Endothelial cell (in vitro differentiated cells): ENCODE data around the gene MCM3AP. TPM values are rescaled to one million over a fixed set of nuclear protein-coding genes. Genes with fewer than 3 reads are reported as not detected.
A peak's percentile ranks its signal among the peaks of the same experiment; 100 is the strongest.

Experiments
- DNase-seq: peaks from one replicate; pipeline ENCODE4 v3.0.0; 2021; ENCODE audit warnings: low spot score
- H3K27ac Mint-ChIP-seq: one replicate; pipeline ENCODE4 v1.8.0; 2021; ENCODE audit warnings: mixed read lengths, inconsistent platforms; ENCODE audit not compliant: unreplicated experiment
- H3K27me3 Mint-ChIP-seq: one replicate; pipeline ENCODE4 v1.8.0; 2021; ENCODE audit warnings: mild to moderate bottlenecking, moderate library complexity, mixed read lengths, inconsistent platforms; ENCODE audit not compliant: unreplicated experiment
- H3K36me3 Mint-ChIP-seq: one replicate; pipeline ENCODE4 v1.8.0; 2021; ENCODE audit warnings: mild to moderate bottlenecking, low read depth, mixed read lengths, inconsistent platforms; ENCODE audit not compliant: unreplicated experiment
- H3K4me1 Mint-ChIP-seq: one replicate; pipeline ENCODE4 v1.8.0; 2021; ENCODE audit warnings: mild to moderate bottlenecking, mixed read lengths, inconsistent platforms; ENCODE audit not compliant: unreplicated experiment
- H3K4me3 Mint-ChIP-seq: one replicate; pipeline ENCODE4 v1.8.0; 2021; ENCODE audit warnings: mild to moderate bottlenecking, mixed read lengths, inconsistent platforms; ENCODE audit not compliant: unreplicated experiment
- H3K9me3 Mint-ChIP-seq: one replicate; pipeline ENCODE4 v1.8.0; 2021; ENCODE audit warnings: mixed read lengths, inconsistent platforms; ENCODE audit not compliant: unreplicated experiment
- CTCF ChIP-seq: fragments of 200-600 bp; sonication (generic); IDR thresholded peaks from one replicate; pipeline ENCODE4 v1.5.0; 2021; ENCODE audit warnings: antibody characterized with exemption; ENCODE audit not compliant: unreplicated experiment
- total RNA-seq: library from RNA; stranded (reverse); fragmentation: NEBNext Ultra II Directional; extraction: Animal tissue kit (Norgen Biotek cat#: 25700); gene quantifications from one replicate; pipeline ENCODE4 v1.2.1, GENCODE V29; 2021; ENCODE audit not compliant: unreplicated experiment

The MCM3AP gene
- total RNA-seq, 1 donor from 2014 or later = 92.1 TPM

DNA sequence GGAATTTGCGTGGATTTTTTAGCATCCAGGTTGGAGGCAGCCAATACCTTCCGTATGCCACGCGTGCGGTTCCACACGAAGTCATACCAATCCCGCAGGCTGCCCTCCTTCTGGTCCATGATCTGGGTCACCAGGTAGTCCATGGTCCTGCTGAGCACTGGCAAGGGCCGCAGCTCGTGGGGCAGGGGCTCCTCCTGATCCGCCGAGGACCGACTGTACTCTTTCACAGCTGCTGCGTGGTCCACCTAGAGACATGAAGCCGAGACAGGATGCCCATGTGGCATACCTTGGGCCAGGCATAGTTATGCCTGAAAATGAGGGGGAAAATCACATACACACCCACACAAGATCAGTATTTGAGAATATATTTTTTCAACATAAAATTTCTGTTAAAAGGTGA is 12.1 kb downstream of the MCM3AP start:
- peaks cover 41% of the 10 kb centered on the region for H3K36me3 Mint-ChIP-seq
- H3K27ac Mint-ChIP-seq = no peak overlapping the region
- DNase-seq = no peak
- TF ChIP-seq CTCF = no peak
- peaks cover 2% of the 10 kb centered on the region for H3K27me3 Mint-ChIP-seq
- no peaks in the 10 kb centered on the region for H3K9me3 Mint-ChIP-seq
- no peaks in the 10 kb centered on the region for H3K4me1 Mint-ChIP-seq
- H3K4me3 Mint-ChIP-seq = no peak overlapping the region

DNA sequence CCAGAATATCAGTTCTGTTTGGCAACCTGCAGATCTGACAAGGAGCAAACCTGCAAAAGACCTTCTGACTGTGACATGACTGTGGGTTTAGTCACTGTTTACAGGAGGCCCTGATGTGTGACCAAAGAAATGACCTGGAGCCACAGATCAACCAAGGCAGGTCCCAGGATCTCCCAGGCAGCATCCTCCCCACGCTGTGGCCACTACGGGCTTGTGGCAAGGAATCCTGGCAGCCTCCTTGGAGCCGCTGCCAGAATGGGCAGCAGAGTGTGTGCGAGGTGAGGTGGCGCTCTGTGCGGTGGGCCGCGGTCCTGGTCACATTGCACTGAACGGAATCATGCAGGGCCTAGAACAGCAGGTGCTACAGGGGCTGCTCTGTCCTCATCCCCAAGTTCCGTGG is 15.9 kb downstream of the MCM3AP start:
- Mint-ChIP-seq H3K4me1 (no peaks in the 10 kb centered on the region), H3K27ac (no peak overlapping the region), H3K27me3 (peaks cover 2% of the 10 kb centered on the region), H3K4me3 (no peak overlapping the region), H3K9me3 (no peaks in the 10 kb centered on the region), H3K36me3 (peaks cover 44% of the 10 kb centered on the region)
- TF ChIP-seq CTCF = no peak
- DNase-seq = no peak

DNA sequence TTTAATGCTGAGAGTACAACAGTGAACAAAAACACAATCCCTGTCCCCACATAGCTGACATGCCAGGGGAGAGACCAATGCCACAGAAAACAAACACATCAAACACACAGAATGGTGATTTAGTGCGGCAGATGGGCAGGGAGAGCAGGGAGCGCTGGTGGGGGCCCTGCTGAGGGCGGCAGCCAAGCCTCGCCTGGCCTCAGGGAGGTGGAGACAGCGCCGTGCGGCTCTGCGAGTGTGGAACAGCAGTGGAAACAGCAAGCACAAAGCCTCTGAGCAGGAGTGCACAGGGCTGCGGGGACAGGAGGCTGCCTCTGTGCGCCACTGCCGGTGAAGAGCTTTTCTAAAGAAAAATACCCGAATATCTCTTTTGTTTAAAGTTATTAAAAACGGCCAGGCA is 17.0 kb downstream of the MCM3AP start:
- no peak for TF ChIP-seq CTCF
- no peak for DNase-seq
- Mint-ChIP-seq H3K4me3 (peak overlapping the region; percentile 59), H3K36me3 (peaks cover 41% of the 10 kb centered on the region), H3K9me3 (no peaks in the 10 kb centered on the region), H3K4me1 (no peaks in the 10 kb centered on the region), H3K27me3 (no peaks in the 10 kb centered on the region), H3K27ac (no peak overlapping the region)

DNA sequence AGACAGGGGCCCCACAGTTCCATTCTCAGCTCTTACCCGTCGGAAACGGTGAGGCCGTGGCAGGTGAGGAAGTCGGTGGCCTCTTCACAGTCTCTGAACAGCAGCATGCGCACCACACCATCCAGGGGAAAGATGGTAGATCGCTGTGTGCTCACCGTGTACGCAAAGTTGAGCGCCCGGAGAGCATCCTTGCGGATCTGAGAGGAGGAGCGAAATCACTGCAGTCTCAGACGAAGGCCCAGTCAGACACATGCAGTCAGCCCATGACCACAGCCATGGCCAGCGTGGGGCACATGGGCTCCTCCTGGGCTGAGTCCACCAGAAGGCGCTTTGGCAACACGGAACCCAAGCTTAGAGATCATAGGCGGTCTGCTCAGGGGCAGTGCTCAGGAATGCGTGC is 18.5 kb downstream of the MCM3AP start:
- no peak overlapping the region for H3K27ac Mint-ChIP-seq
- DNase-seq = no peak
- H3K27me3 Mint-ChIP-seq = no peaks in the 10 kb centered on the region
- peaks cover 35% of the 10 kb centered on the region for H3K36me3 Mint-ChIP-seq
- peak overlapping the region; percentile 3 for H3K4me3 Mint-ChIP-seq
- H3K4me1 Mint-ChIP-seq = no peaks in the 10 kb centered on the region
- no peak for TF ChIP-seq CTCF
- no peaks in the 10 kb centered on the region for H3K9me3 Mint-ChIP-seq

DNA sequence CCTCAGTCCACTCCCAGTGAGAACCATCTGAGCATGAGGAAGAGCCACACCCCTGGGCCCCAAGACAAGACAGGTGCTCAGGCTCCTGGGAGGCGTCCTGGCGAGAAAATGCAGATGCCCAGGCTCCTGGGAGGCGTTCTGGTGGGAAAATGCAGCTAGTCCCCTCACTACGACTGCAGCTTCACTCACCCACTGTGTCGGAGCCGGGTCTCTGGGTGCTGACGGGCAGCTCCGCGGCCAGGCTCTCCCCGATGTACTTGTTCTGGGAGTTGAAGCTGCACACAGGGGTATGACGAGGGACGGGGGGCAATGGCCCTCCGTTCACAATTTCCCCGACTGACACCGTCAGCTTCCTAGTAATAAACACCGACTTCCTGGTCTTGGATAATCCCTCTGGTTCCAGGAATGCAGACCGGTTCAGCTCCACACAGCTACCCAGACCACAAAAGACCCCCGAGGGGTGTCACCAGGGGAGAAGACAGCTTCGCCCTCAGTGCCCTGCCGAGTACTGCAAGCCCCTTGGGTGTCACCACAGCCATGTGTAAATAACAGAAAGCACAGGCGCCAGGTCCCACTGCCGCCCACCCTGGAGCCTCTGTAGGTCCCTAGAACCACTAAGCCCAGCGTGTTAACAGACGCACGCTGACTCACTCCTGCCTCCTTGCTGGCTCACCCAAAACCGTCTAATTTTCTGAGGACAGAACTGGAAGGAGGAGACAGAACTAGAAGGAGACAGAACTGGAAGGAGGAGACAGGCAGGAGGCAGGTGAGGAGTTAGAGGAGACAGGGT is 19.5 kb downstream of the MCM3AP start:
- H3K27ac Mint-ChIP-seq = no peak overlapping the region
- no peak for TF ChIP-seq CTCF

More for the DNA sequence above, 19.5 kb downstream of the MCM3AP start:
- Mint-ChIP-seq H3K4me3 (no peak overlapping the region), H3K27me3 (no peaks in the 10 kb centered on the region), H3K36me3 (peaks cover 38% of the 10 kb centered on the region), H3K9me3 (no peaks in the 10 kb centered on the region), H3K4me1 (no peaks in the 10 kb centered on the region)
- no peak for DNase-seq
